RKO (cell line): ENCODE results near the gene KHDC1L.
A peak's percentile ranks its signal among the peaks of the same experiment; 100 is the strongest.
"Not testable (repeated sequence)": the region's sequence is repeated elsewhere in the genome, so short reads cannot be mapped to it uniquely, and the experiment has no call there.

Experiments
- DNase-seq: peaks from one replicate; pipeline ENCODE4 v3.0.0-alpha.2; 2016; ENCODE audit warnings: low spot score

Gene KHDC1L

GRCh38 chr6:73204252-73204651, 21.0 kb downstream of the KHDC1L start:
- DNase-seq, result no peak

- no peak for DNase-seq
Measured at GRCh38 chr6:73203098-73203497, 22.2 kb downstream of the KHDC1L start.

DNA sequence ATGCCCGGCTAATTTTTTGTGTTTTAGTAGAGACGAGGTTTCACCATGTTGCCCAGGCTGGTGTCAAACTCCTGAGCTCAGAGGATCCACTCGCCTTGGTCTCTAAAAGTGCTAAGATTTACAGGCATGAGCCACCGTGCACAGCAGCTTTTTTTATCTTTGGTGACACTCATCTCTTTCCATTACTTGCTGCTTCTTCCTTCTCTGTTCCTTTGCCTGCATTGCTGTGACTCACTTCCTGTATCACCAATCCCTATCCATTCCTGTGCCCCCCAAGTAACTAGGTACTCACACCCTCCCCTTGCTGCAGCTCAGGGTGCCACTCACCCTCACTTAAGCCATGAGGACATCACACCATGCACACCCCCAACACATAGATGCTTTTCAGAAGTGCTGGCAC, 24.6 kb downstream of the KHDC1L start:
- peak; percentile 4 for DNase-seq

- no peak for DNase-seq
Measured at GRCh38 chr6:73200247-73200646, 25.0 kb downstream of the KHDC1L start.

DNA sequence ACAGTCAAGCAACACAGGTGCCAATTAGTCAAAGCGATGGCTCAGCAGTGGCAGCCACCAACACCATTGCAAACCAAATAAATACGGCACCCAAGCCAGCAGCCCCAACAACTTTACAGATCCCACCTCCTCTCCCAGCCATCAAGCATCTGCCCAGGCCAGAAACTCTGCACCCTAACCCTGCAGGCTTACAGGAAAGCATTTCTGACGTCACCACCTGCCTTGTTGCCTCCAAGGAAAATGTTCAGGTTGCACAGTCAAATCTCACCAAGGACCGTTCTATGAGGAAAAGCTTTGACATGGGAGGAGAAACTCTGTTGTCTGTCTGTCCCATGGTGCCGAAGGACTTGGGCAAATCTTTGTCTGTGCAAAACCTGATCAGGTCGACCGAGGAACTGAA, 30.6 kb downstream of the KHDC1L start:
- DNase-seq, result no peak

DNA sequence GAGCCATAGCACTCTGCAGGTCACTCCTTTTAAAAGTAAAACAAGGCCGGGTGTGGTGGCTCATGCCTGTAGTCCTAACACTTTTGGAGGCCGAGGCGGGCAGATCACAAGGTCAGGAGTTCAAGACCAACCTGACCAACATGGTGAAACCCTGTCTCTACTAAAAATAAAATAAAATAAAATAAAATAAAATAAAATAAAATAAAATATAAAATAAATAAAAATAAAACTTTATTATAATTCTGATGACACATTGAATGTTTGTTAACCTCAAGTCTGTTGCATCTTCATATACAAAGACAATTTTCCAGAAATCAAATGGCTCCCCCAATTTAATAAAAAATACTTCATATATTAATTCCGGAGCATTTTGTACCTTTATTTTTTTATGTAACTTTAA, 32.0 kb downstream of the KHDC1L start:
- DNase-seq, result not testable (repeated sequence)

GRCh38 chr6:73182021-73182607, 43.2 kb downstream of the KHDC1L start:
- DNase-seq, result no peak

GRCh38 chr6:73180763-73181619, 44.3 kb downstream of the KHDC1L start:
- DNase-seq, result peak; percentile 81

- no peak for DNase-seq
Measured at GRCh38 chr6:73180076-73180738, 45.1 kb downstream of the KHDC1L start.

- DNase-seq, result no peak
Measured at GRCh38 chr6:73177221-73177944, 47.9 kb downstream of the KHDC1L start.

DNA sequence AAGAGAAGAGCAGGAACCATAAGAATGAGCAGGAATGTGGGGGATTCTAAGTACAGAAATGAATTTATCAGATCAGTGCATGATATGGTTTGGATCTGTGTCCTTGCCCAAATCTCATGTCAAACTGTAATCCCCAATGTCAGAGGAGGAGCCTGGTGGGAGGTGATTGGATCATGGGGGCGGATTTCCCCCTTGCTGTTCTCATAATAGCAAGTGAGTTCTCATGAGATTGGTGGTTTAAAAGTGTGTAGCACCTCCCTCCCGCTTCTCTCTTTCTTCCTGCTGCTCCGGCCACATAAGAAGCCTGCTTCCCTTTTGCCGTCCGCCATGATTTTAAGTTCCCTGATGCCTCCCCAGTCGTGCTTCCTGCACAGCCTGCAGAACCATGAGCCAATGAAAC, 49.2 kb downstream of the KHDC1L start:
- DNase-seq, result no peak

DNA sequence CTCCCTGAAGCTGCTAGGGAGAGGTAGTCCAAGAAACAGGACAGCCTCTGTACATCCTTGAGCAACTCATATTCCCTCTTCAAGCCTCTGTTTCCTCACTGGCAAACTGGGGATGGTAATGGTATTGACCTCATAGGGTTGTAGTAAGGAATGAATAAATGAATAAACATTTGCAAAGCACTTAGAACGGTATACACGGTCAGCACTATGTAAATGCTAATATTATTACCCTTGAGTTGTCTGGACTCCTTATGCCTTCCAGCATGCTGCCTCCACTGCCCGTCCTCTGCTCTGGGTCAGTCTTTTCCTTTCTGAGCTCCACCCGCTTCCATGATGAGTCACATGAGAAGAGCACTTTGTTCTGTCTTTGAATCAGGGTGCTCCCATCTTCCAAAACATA, 50.6 kb downstream of the KHDC1L start:
- DNase-seq, result no peak
